ENCODE measurements around the gene GDPD5. TPM values are rescaled to one million over a fixed set of nuclear protein-coding genes. Genes with fewer than 3 reads are reported as not detected.

The GDPD5 gene
- total and polyA plus RNA-seq, 11 donors, result 2.0 to 12.5 (median 4.9) TPM

- H3K36me3 ChIP-seq, result no peaks in the 10 kb centered on the region
- no peaks in the 10 kb centered on the region for H3K27me3 ChIP-seq
- no peak for TF ChIP-seq CTCF (IDR thresholded peaks at IDR 0.05)
- TF ChIP-seq POLR2A (IDR thresholded peaks at IDR 0.05), result no peak
- intact Hi-C loops (cut with DNase I), result loop anchor here in 2 of 10 donors (5.0 to 10.0 kb wide), 2 partner anchors 58 to 236 kb away; no protein-coding TSS in a partner anchor
- WGBS, 4 donors, result 63 to 93% (median 84%) methylated on average over 4 to 7 of the region's 7 CpGs
- no peak overlapping the region for H3K27ac ChIP-seq
- no peak for DNase-seq
- H3K4me3 ChIP-seq, result no peak overlapping the region
- peaks cover 0 to 3% (median 0%) of the 10 kb centered on the region in 12 donors for H3K9me3 ChIP-seq
- no peak for ATAC-seq
- peaks cover 0 to 29% (median 12%) of the 10 kb centered on the region in 12 donors for H3K4me1 ChIP-seq
These were observed 5.1 kb downstream of the GDPD5 start for GRCh38 chr11:75520688-75521087.

- ATAC-seq, result no peak
These were observed 6.7 kb downstream of the GDPD5 start for GRCh38 chr11:75518771-75519653.

GRCh38 chr11:75518204-75518549 is 7.6 kb downstream of the GDPD5 start:
- Histone ChIP-seq H3K4me1 (peaks cover 0 to 11% (median under 1%) of the 10 kb centered on the region in 12 donors), H3K27ac (no peak overlapping the region), H3K27me3 (no peaks in the 10 kb centered on the region), H3K36me3 (no peaks in the 10 kb centered on the region), H3K4me3 (no peak overlapping the region), H3K9me3 (peaks cover 0 to 3% (median 0%) of the 10 kb centered on the region in 12 donors)
- ATAC-seq (no peak), DNase-seq (no peak)
- 76 to 87% (median 82%) methylated on average over 3 of the region's 3 CpGs for WGBS, 4 donors
- no peak for TF ChIP-seq CTCF (IDR thresholded peaks at IDR 0.05)
- intact Hi-C loops (cut with DNase I), result no loop called here

More at GRCh38 chr11:75518771-75519653, 6.7 kb downstream of the GDPD5 start:
- intact Hi-C loops (cut with DNase I), result no loop called here
- Histone ChIP-seq H3K4me1 (peaks cover 0 to 16% (median 3%) of the 10 kb centered on the region in 12 donors), H3K9me3 (peaks cover 0 to 3% (median 0%) of the 10 kb centered on the region in 12 donors), H3K27ac (no peak overlapping the region), H3K4me3 (no peak overlapping the region), H3K36me3 (no peaks in the 10 kb centered on the region), H3K27me3 (no peaks in the 10 kb centered on the region)
- TF ChIP-seq CTCF (IDR thresholded peaks at IDR 0.05) (no peak), POLR2A (IDR thresholded peaks at IDR 0.05) (no peak)
- DNase-seq, result peak in 1 of 5 donors; percentile 9
- 74 to 85% (median 79%) methylated on average over 9 of the region's 9 CpGs for WGBS, 4 donors

- intact Hi-C loops (cut with DNase I), result no loop called here
- Histone ChIP-seq H3K27me3 (no peaks in the 10 kb centered on the region), H3K9me3 (peaks cover 0 to 3% (median 0%) of the 10 kb centered on the region in 12 donors), H3K4me3 (no peak overlapping the region), H3K27ac (no peak overlapping the region), H3K36me3 (no peaks in the 10 kb centered on the region), H3K4me1 (peaks cover 0 to 8% (median 0%) of the 10 kb centered on the region in 12 donors)
- no peak for ATAC-seq
- TF ChIP-seq POLR2A (IDR thresholded peaks at IDR 0.05) (no peak), CTCF (IDR thresholded peaks at IDR 0.05) (no peak)
- DNase-seq, result no peak
- WGBS, 4 donors, result 91 to 96% (median 94%) methylated on average over 7 of the region's 7 CpGs
These were observed 8.9 kb downstream of the GDPD5 start for GRCh38 chr11:75516886-75517285.
